Keratinocyte (primary cell): ENCODE measurements around the gene MUC13.

Source experiments
- EZH2 ChIP-seq: IDR thresholded peaks from one replicate; pipeline ENCODE4 v1.6.1; 2012; ENCODE audit warnings: inconsistent platforms, mild to moderate bottlenecking, low read length, moderate library complexity
- TF ChIP-seq, protein P1 (sequence below), 3 experiments: IDR thresholded peaks in 1 of 3; conservative IDR thresholded peaks in 1 of 3; optimal IDR thresholded peaks in 1 of 3; 2 replicates in 2 of 3; 3 replicates in 1 of 3; pipeline versions ENCODE3 to v1.5.1; 2011; ENCODE audit warnings: low read length in 3 of 3, mild to moderate bottlenecking in 3 of 3, moderate library complexity in 2 of 3, control low read depth in 1 of 3, inconsistent platforms in 1 of 3; ENCODE audit not compliant: insufficient read depth in 2 of 3; ENCODE audit errors: extremely low read depth in 1 of 3

DNA sequence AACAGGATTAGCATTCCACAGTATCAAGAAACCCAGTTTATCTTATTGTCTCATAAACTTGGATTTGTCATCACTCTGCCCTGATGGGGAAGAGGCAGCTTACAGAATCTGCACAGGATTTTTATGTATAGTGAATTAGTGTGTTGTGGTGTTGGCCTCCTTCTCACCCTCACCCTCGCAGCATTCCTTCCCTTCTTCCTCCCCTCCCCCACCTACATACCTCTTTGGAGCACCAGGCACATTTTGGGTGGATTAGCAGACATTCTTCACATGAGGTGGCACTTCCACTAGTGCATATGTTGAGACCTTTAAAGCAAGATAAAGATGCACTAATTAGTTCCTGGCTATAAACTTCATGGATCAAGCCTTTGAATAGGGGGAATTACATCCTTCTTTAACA lies 61.3 kb downstream of the MUC13 start:
- TF ChIP-seq, protein P1, sequence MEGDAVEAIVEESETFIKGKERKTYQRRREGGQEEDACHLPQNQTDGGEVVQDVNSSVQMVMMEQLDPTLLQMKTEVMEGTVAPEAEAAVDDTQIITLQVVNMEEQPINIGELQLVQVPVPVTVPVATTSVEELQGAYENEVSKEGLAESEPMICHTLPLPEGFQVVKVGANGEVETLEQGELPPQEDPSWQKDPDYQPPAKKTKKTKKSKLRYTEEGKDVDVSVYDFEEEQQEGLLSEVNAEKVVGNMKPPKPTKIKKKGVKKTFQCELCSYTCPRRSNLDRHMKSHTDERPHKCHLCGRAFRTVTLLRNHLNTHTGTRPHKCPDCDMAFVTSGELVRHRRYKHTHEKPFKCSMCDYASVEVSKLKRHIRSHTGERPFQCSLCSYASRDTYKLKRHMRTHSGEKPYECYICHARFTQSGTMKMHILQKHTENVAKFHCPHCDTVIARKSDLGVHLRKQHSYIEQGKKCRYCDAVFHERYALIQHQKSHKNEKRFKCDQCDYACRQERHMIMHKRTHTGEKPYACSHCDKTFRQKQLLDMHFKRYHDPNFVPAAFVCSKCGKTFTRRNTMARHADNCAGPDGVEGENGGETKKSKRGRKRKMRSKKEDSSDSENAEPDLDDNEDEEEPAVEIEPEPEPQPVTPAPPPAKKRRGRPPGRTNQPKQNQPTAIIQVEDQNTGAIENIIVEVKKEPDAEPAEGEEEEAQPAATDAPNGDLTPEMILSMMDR (optimal IDR thresholded peaks at IDR 0.05 in 1 of 3, IDR thresholded peaks at IDR 0.05 in 1 of 3, conservative IDR thresholded peaks at IDR 0.05 in 1 of 3; ENCODE audit: extremely low read depth in 1 of 3, insufficient read depth in 2 of 3, low read length in 3 of 3), result no peak
- no peak for TF ChIP-seq EZH2
